Astrocyte (in vitro differentiated cells and primary cell): ENCODE results near the gene RGN. TPM values are rescaled to one million over a fixed set of nuclear protein-coding genes. Genes with fewer than 3 reads are reported as not detected.
A peak's percentile ranks its signal among the peaks of the same experiment; 100 is the strongest.

Experiments used
- DNase-seq: peaks from one replicate; pipeline ENCODE4 v3.0.0-alpha.2; 2010; ENCODE audit warnings: low read depth
- FAIRE-seq: peaks from 2 replicates; lab custom pipeline; 2011; peaks lifted over from hg19 to GRCh38; lab: Jason Lieb, UNC
- H2AFZ ChIP-seq: 2 replicates; pipeline ENCODE4 v1.6.0; 2012; ENCODE audit warnings: low read depth, low read length, inconsistent platforms
- H3K27ac ChIP-seq: 2 replicates; pipeline ENCODE4 v1.5.1; 2011; ENCODE audit warnings: low read depth, low read length, inconsistent platforms
- H3K27me3 ChIP-seq: 2 replicates; pipeline ENCODE4 v1.6.0; 2011; ENCODE audit warnings: low read length, inconsistent platforms; ENCODE audit not compliant: insufficient read depth
- H3K36me3 ChIP-seq: 2 replicates; pipeline ENCODE4 v1.5.1; 2011; ENCODE audit warnings: low read length, inconsistent platforms; ENCODE audit not compliant: insufficient read depth
- H3K4me1 ChIP-seq: 2 replicates; pipeline ENCODE4 v1.5.1; 2011; ENCODE audit warnings: low read length, inconsistent platforms; ENCODE audit not compliant: insufficient read depth
- H3K4me2 ChIP-seq: 2 replicates; pipeline ENCODE4 v1.6.0; 2012; ENCODE audit warnings: low read length, inconsistent platforms
- H3K4me3 ChIP-seq: 2 replicates; pipeline ENCODE4 v1.5.1; 2011; ENCODE audit warnings: low read depth, mild to moderate bottlenecking, low read length, inconsistent platforms; ENCODE audit not compliant: insufficient read depth
- H3K79me2 ChIP-seq: 2 replicates; pipeline ENCODE4 v1.6.0; 2012; ENCODE audit warnings: mild to moderate bottlenecking, low read length, inconsistent platforms; ENCODE audit not compliant: insufficient read depth
- H3K9ac ChIP-seq: 2 replicates; pipeline ENCODE4 v1.6.0; 2012; ENCODE audit warnings: mild to moderate bottlenecking, low read length, inconsistent platforms
- H3K9me3 ChIP-seq: 2 replicates; pipeline ENCODE4 v1.5.1; 2012; ENCODE audit warnings: low read depth, mild to moderate bottlenecking, low read length, inconsistent platforms; ENCODE audit not compliant: insufficient read depth
- H4K20me1 ChIP-seq: 2 replicates; pipeline ENCODE4 v1.6.0; 2012; ENCODE audit warnings: low read length, inconsistent platforms; ENCODE audit not compliant: insufficient read depth
- H3K27ac Mint-ChIP-seq: one replicate; pipeline ENCODE4 v1.8.0; 2021; ENCODE audit warnings: mild to moderate bottlenecking, mixed read lengths; ENCODE audit not compliant: unreplicated experiment
- H3K27me3 Mint-ChIP-seq: one replicate; pipeline ENCODE4 v1.8.0; 2021; ENCODE audit warnings: low read depth, mixed read lengths; ENCODE audit not compliant: unreplicated experiment
- H3K36me3 Mint-ChIP-seq: one replicate; pipeline ENCODE4 v1.8.0; 2021; ENCODE audit warnings: low read depth, mixed read lengths; ENCODE audit not compliant: unreplicated experiment
- H3K4me1 Mint-ChIP-seq: one replicate; pipeline ENCODE4 v1.8.0; 2021; ENCODE audit warnings: low read depth, mixed read lengths; ENCODE audit not compliant: unreplicated experiment
- H3K4me3 Mint-ChIP-seq: one replicate; pipeline ENCODE4 v1.8.0; 2021; ENCODE audit warnings: mild to moderate bottlenecking, moderate library complexity, mixed read lengths; ENCODE audit not compliant: unreplicated experiment
- H3K9me3 Mint-ChIP-seq: one replicate; pipeline ENCODE4 v1.8.0; 2021; ENCODE audit warnings: mild to moderate bottlenecking, mixed read lengths; ENCODE audit not compliant: unreplicated experiment
- CTCF ChIP-seq: IDR thresholded peaks from 2 replicates; pipeline ENCODE4 v1.5.1; 2011; ENCODE audit warnings: low read depth, mild to moderate bottlenecking, inconsistent platforms, low read length, moderate library complexity; ENCODE audit not compliant: insufficient read depth
- EZH2 ChIP-seq: IDR thresholded peaks from 2 replicates; pipeline ENCODE4 v1.6.1; 2012; ENCODE audit warnings: mild to moderate bottlenecking, low read length, inconsistent platforms; ENCODE audit not compliant: insufficient read depth
- total RNA-seq: library from RNA; stranded (reverse); gene quantifications from 2 replicates; pipeline ENCODE4 v1.2.1, GENCODE V29; 2021

Gene RGN
- total RNA-seq, 1 donor from 2014 or later, result not detected

GRCh38 chrX:47080915-47081236 lies 2.6 kb downstream of the RGN start:
- no peaks in the 10 kb centered on the region for H3K9me3 Mint-ChIP-seq
- Histone ChIP-seq H3K4me3 (no peak overlapping the region), H3K9ac (no peak overlapping the region), H2AFZ (no peak overlapping the region), H3K36me3 (no peaks in the 10 kb centered on the region), H3K79me2 (no peaks in the 10 kb centered on the region), H3K9me3 (no peaks in the 10 kb centered on the region), H3K4me1 (no peaks in the 10 kb centered on the region), H4K20me1 (no peaks in the 10 kb centered on the region), H3K27me3 (no peaks in the 10 kb centered on the region), H3K27ac (no peak overlapping the region), H3K4me2 (no peak overlapping the region)
- H3K27ac Mint-ChIP-seq, result no peak overlapping the region
- no peaks in the 10 kb centered on the region for H3K4me1 Mint-ChIP-seq
- H3K36me3 Mint-ChIP-seq, result no peaks in the 10 kb centered on the region
- DNase-seq (no peak), FAIRE-seq (peak; percentile 55)
- TF ChIP-seq CTCF (no peak), EZH2 (no peak)
- no peak overlapping the region for H3K4me3 Mint-ChIP-seq
- H3K27me3 Mint-ChIP-seq, result no peaks in the 10 kb centered on the region

- H3K4me1 ChIP-seq, result peaks cover 3% of the 10 kb centered on the region
- FAIRE-seq (peak; percentile 49), DNase-seq (peak; percentile 40)
- H3K27me3 ChIP-seq, result no peaks in the 10 kb centered on the region
- H3K4me3 ChIP-seq, result no peak overlapping the region
- no peak overlapping the region for H2AFZ ChIP-seq
- no peak overlapping the region for H3K4me2 ChIP-seq
- Mint-ChIP-seq H3K36me3 (no peaks in the 10 kb centered on the region), H3K27ac (no peak overlapping the region), H3K9me3 (no peaks in the 10 kb centered on the region), H3K27me3 (no peaks in the 10 kb centered on the region), H3K4me1 (peaks cover 3% of the 10 kb centered on the region), H3K4me3 (no peak overlapping the region)
- TF ChIP-seq EZH2 (no peak), CTCF (no peak)
- H3K27ac ChIP-seq, result no peak overlapping the region
- H4K20me1 ChIP-seq, result no peaks in the 10 kb centered on the region
- H3K36me3 ChIP-seq, result no peaks in the 10 kb centered on the region
- no peaks in the 10 kb centered on the region for H3K9me3 ChIP-seq
- H3K9ac ChIP-seq, result no peak overlapping the region
- no peaks in the 10 kb centered on the region for H3K79me2 ChIP-seq
Measured at GRCh38 chrX:47091149-47091775, 13.0 kb downstream of the RGN start.

GRCh38 chrX:47093248-47093647 lies 15.0 kb downstream of the RGN start:
- no peak overlapping the region for H3K4me3 Mint-ChIP-seq
- H3K9me3 Mint-ChIP-seq, result no peaks in the 10 kb centered on the region
- H3K27me3 Mint-ChIP-seq, result no peaks in the 10 kb centered on the region
- no peaks in the 10 kb centered on the region for H3K36me3 Mint-ChIP-seq
- peaks cover 3% of the 10 kb centered on the region for H3K4me1 ChIP-seq
- FAIRE-seq (peak; percentile 63), DNase-seq (peak; percentile 1)
- no peak overlapping the region for H3K9ac ChIP-seq
- H3K36me3 ChIP-seq, result no peaks in the 10 kb centered on the region
- H3K9me3 ChIP-seq, result no peaks in the 10 kb centered on the region
- no peak overlapping the region for H2AFZ ChIP-seq
- H3K27ac Mint-ChIP-seq, result no peak overlapping the region
- H3K4me2 ChIP-seq, result no peak overlapping the region
- H3K27me3 ChIP-seq, result no peaks in the 10 kb centered on the region
- no peak overlapping the region for H3K4me3 ChIP-seq
- no peaks in the 10 kb centered on the region for H4K20me1 ChIP-seq
- H3K79me2 ChIP-seq, result no peaks in the 10 kb centered on the region
- H3K4me1 Mint-ChIP-seq, result peaks cover 3% of the 10 kb centered on the region
- peak; percentile 29 for TF ChIP-seq CTCF
- no peak for TF ChIP-seq EZH2
- H3K27ac ChIP-seq, result no peak overlapping the region
